Measurements from ENCODE around the gene SLC16A5.

- TF ChIP-seq FOXP1 (CRISPR knock-in tag; IDR thresholded peaks at IDR 0.05; ENCODE audit: borderline replicate concordance) (no peak), CTCF (IDR thresholded peaks at IDR 0.05) (no peak), IRF2 (CRISPR knock-in tag; IDR thresholded peaks at IDR 0.05; ENCODE audit: borderline replicate concordance, low read depth) (no peak), CREM (CRISPR knock-in tag; IDR thresholded peaks at IDR 0.05) (no peak), ZNF219 (CRISPR knock-in tag; IDR thresholded peaks at IDR 0.05; ENCODE audit: borderline replicate concordance) (no peak), PRDM15 (CRISPR knock-in tag; IDR thresholded peaks at IDR 0.05) (no peak), E2F1 (CRISPR knock-in tag; IDR thresholded peaks at IDR 0.05) (no peak)
Observed at GRCh38 chr17:75077072-75077495, 10.7 kb upstream of the SLC16A5 start.
